ENCODE results near the gene ELOB. TPM values are rescaled to one million over a fixed set of nuclear protein-coding genes. Genes with fewer than 3 reads are reported as not detected.
A peak's percentile ranks its signal among the peaks of the same experiment; 100 is the strongest.

The ELOB gene
- total and polyA plus RNA-seq, 2 of the 13 experiments (the other 11 are each of a cell fraction or from before 2014, with no cell fraction given): 208 to 225 TPM

DNA sequence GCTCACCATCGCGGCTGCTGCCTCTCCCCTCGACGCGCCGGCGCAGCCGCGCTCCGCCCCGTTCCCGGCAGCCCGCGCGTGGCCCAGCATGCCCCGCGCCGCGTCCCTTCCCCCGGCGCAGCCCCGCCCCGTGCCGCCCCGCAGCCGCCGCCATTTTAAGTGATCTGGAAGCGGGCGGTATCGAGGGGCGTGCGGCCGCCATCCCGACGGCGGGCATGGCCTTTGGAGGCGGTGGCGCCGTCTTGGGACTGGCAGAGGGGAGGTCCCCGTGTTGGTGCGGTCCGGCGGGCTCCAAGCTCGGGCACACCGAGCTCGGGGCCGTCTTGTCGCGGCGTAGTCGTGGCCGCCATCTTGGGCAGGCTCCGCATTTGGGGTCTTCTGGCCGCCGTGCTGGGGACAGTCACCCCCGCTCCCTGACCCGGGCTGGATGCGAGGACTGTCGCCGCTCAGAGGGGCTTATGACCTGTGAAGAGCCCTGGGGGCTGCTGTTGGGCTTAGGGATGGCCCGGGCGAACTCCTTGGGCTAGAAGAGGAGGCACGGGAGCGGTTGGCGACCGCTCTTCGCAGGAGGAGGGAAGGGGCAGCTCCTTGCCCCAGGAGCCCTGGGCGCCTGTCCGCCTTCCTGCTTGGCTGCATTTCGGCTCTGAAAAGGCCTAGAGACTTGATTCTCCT, at the start of gene ELOB (continued):
- TF ChIP-seq, protein P1, sequence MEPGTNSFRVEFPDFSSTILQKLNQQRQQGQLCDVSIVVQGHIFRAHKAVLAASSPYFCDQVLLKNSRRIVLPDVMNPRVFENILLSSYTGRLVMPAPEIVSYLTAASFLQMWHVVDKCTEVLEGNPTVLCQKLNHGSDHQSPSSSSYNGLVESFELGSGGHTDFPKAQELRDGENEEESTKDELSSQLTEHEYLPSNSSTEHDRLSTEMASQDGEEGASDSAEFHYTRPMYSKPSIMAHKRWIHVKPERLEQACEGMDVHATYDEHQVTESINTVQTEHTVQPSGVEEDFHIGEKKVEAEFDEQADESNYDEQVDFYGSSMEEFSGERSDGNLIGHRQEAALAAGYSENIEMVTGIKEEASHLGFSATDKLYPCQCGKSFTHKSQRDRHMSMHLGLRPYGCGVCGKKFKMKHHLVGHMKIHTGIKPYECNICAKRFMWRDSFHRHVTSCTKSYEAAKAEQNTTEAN (CRISPR knock-in tag; conservative IDR thresholded peaks at IDR 0.05): 0 out of 2 replicates have a peak, but pooled peaks have one; percentile 35
- TF ChIP-seq ZNF570 (CRISPR knock-in tag; IDR thresholded peaks at IDR 0.05; ENCODE audit: borderline replicate concordance): no peak
- peak; percentile 33; the same call in 1 of the 2 replicates for TF ChIP-seq ZNF350 (CRISPR knock-in tag; IDR thresholded peaks at IDR 0.05; ENCODE audit: borderline replicate concordance, low read depth)
- TF ChIP-seq GATAD1 (CRISPR knock-in tag; IDR thresholded peaks at IDR 0.05): peak; percentile 71; the same call in 1 of the 2 replicates
- 0 out of 2 replicates have a peak, but pooled peaks have one; percentile 11 for TF ChIP-seq XBP1 (CRISPR knock-in tag; IDR thresholded peaks at IDR 0.05)
- no peak for TF ChIP-seq ZNF431 (CRISPR knock-in tag; IDR thresholded peaks at IDR 0.05; ENCODE audit: borderline replicate concordance, low read depth)
- TF ChIP-seq, protein P2, sequence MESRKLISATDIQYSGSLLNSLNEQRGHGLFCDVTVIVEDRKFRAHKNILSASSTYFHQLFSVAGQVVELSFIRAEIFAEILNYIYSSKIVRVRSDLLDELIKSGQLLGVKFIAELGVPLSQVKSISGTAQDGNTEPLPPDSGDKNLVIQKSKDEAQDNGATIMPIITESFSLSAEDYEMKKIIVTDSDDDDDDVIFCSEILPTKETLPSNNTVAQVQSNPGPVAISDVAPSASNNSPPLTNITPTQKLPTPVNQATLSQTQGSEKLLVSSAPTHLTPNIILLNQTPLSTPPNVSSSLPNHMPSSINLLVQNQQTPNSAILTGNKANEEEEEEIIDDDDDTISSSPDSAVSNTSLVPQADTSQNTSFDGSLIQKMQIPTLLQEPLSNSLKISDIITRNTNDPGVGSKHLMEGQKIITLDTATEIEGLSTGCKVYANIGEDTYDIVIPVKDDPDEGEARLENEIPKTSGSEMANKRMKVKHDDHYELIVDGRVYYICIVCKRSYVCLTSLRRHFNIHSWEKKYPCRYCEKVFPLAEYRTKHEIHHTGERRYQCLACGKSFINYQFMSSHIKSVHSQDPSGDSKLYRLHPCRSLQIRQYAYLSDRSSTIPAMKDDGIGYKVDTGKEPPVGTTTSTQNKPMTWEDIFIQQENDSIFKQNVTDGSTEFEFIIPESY (CRISPR knock-in tag; IDR thresholded peaks at IDR 0.05): no peak; the same call in 1 of the 2 replicates
- TF ChIP-seq MAFG (CRISPR knock-in tag; IDR thresholded peaks at IDR 0.05): no peak
- peak; percentile 76 for TF ChIP-seq GABPB1 (CRISPR knock-in tag; IDR thresholded peaks at IDR 0.05)
- TF ChIP-seq EED (CRISPR knock-in tag; IDR thresholded peaks at IDR 0.05): no peak
- TF ChIP-seq CENPX (CRISPR knock-in tag; IDR thresholded peaks at IDR 0.05): no peak
- peak; percentile 39; the same call in 1 of the 2 replicates for TF ChIP-seq ZMYM4 (CRISPR knock-in tag; IDR thresholded peaks at IDR 0.05)
- TF ChIP-seq ZFP36L2 (CRISPR knock-in tag; IDR thresholded peaks at IDR 0.05): 0 out of 2 replicates have a peak, but pooled peaks have one; percentile 31
- no peak for TF ChIP-seq MED8 (CRISPR knock-in tag; IDR thresholded peaks at IDR 0.05; ENCODE audit: insufficient replicate concordance)
- no peak for TF ChIP-seq JARID2 (CRISPR knock-in tag; IDR thresholded peaks at IDR 0.05; ENCODE audit: insufficient replicate concordance)
- TF ChIP-seq HDAC2 (CRISPR knock-in tag; IDR thresholded peaks at IDR 0.05): no peak; the same call in 1 of the 2 replicates
- TF ChIP-seq IKZF4 (CRISPR knock-in tag; IDR thresholded peaks at IDR 0.05; ENCODE audit: borderline replicate concordance, low read depth, not compliant biosample characterization): peak; percentile 64
- TF ChIP-seq, protein P3, sequence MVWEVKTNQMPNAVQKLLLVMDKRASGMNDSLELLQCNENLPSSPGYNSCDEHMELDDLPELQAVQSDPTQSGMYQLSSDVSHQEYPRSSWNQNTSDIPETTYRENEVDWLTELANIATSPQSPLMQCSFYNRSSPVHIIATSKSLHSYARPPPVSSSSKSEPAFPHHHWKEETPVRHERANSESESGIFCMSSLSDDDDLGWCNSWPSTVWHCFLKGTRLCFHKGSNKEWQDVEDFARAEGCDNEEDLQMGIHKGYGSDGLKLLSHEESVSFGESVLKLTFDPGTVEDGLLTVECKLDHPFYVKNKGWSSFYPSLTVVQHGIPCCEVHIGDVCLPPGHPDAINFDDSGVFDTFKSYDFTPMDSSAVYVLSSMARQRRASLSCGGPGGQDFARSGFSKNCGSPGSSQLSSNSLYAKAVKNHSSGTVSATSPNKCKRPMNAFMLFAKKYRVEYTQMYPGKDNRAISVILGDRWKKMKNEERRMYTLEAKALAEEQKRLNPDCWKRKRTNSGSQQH (CRISPR knock-in tag; IDR thresholded peaks at IDR 0.05; ENCODE audit: low read depth): peak; percentile 62; the same call in 1 of the 2 replicates
- no peak for TF ChIP-seq ZNF619 (CRISPR knock-in tag; IDR thresholded peaks at IDR 0.05)
- TF ChIP-seq ZSCAN21 (CRISPR knock-in tag; IDR thresholded peaks at IDR 0.05; ENCODE audit: borderline replicate concordance): no peak; the same call in 1 of the 2 replicates
- TF ChIP-seq XRCC5 (optimal IDR thresholded peaks at IDR 0.05; ENCODE audit: low read length): peak; percentile 59
- TF ChIP-seq, protein P4, sequence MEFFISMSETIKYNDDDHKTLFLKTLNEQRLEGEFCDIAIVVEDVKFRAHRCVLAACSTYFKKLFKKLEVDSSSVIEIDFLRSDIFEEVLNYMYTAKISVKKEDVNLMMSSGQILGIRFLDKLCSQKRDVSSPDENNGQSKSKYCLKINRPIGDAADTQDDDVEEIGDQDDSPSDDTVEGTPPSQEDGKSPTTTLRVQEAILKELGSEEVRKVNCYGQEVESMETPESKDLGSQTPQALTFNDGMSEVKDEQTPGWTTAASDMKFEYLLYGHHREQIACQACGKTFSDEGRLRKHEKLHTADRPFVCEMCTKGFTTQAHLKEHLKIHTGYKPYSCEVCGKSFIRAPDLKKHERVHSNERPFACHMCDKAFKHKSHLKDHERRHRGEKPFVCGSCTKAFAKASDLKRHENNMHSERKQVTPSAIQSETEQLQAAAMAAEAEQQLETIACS (CRISPR knock-in tag; IDR thresholded peaks at IDR 0.05): no peak
- TF ChIP-seq ZFAT (CRISPR knock-in tag; conservative IDR thresholded peaks at IDR 0.05): no peak
- no peak for TF ChIP-seq HOXA7 (CRISPR knock-in tag; IDR thresholded peaks at IDR 0.05)
- no peak for TF ChIP-seq KDM6A (CRISPR knock-in tag; IDR thresholded peaks at IDR 0.05; ENCODE audit: low read depth)

All from HepG2 (cell line).